ENCODE results near the gene LGALS7.

LGALS7 gene

DNA sequence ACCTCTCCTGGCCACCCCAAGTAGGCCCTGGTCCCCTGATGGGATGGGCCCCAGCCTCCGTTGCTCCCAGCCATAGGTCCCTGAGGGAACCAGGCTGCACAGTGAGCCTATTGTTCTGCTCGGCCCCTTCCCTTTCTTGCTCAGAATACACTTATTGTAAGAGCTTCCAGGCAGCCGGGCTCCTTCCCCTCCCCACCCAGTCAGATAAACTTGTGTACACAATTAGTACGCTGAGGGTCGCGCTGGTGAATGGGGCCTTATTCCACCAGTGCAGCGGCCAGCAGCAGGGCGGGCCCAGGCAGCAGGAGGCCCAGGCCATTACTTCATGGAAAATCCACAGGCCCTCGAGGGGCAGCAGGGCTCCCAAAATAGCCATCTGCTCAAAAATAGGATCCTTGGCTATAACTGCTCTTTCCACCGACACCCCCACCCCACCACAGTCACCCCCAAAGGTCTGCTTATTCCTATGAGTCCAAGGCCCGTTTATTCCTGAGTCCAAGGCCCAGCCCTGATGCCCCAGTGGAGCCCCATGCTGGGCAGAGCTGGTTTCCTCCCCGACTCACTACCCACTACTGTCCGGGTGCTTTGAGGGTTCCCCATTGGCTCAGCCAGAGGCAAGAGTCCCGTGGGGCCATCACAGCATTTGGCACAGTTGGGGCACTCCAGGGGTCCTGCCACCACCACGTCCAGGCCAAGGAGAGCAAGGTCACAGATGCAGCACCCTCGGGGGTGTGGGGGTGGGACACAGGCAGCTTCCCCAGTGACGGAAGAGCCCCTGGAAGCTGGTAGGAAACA, 51.1 kb downstream of the LGALS7 start:
- Histone ChIP-seq H3K4me1 (ENCODE audit: insufficient read depth, low read length, poor library complexity, severe bottlenecking) (no peaks in the 10 kb centered on the region), H3K4me3 (ENCODE audit: low read length, poor library complexity, severe bottlenecking) (no peak overlapping the region), H3K27me3 (ENCODE audit: insufficient read depth, low read length, poor library complexity, severe bottlenecking) (no peaks in the 10 kb centered on the region), H3K9me2 (replicated peaks; ENCODE audit: low read depth, low read length) (no peaks in the 10 kb centered on the region), H2AFZ (ENCODE audit: low read length) (no peak overlapping the region), H3K9me3 (ENCODE audit: insufficient read depth, low read depth, low read length) (no peaks in the 10 kb centered on the region), H3K9ac (ENCODE audit: low read depth, low read length, poor library complexity, severe bottlenecking) (no peak overlapping the region), H3K79me2 (ENCODE audit: insufficient read depth, low read length) (no peaks in the 10 kb centered on the region), H3F3A (ENCODE audit: low read depth) (no peaks in the 10 kb centered on the region), H3K4me2 (ENCODE audit: low read depth, low read length, poor library complexity, severe bottlenecking) (no peak overlapping the region), H4K20me1 (ENCODE audit: insufficient read depth, low read length, poor library complexity, severe bottlenecking) (no peaks in the 10 kb centered on the region), H3K36me3 (ENCODE audit: insufficient read depth, low read length) (peaks cover 96% of the 10 kb centered on the region; the same call in 1 of the 2 replicates)
- TF ChIP-seq, protein P1, sequence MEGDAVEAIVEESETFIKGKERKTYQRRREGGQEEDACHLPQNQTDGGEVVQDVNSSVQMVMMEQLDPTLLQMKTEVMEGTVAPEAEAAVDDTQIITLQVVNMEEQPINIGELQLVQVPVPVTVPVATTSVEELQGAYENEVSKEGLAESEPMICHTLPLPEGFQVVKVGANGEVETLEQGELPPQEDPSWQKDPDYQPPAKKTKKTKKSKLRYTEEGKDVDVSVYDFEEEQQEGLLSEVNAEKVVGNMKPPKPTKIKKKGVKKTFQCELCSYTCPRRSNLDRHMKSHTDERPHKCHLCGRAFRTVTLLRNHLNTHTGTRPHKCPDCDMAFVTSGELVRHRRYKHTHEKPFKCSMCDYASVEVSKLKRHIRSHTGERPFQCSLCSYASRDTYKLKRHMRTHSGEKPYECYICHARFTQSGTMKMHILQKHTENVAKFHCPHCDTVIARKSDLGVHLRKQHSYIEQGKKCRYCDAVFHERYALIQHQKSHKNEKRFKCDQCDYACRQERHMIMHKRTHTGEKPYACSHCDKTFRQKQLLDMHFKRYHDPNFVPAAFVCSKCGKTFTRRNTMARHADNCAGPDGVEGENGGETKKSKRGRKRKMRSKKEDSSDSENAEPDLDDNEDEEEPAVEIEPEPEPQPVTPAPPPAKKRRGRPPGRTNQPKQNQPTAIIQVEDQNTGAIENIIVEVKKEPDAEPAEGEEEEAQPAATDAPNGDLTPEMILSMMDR (conservative IDR thresholded peaks at IDR 0.05; ENCODE audit: low read length) = no peak
- TF ChIP-seq EZH2phosphoT487 (IDR thresholded peaks at IDR 0.05; ENCODE audit: borderline replicate concordance) = no peak

DNA sequence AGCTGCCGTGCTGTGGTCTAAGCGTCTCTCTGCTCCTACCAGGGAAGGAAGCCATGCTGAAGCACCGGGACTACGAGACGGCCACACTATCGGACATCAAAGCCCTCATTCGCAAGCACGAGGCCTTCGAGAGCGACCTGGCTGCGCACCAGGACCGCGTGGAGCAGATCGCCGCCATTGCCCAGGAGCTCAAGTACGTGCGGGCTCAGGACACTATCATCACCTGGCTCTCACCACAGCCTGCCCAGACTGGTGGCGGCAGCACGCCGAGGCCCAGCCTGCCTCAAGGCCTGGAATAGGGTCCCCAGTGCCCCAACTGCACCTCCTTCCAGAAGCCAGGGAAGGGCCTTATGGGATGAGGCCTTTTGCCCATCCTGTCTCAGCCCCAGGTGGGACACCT, 51.8 kb downstream of the LGALS7 start:
- H4K20me1 ChIP-seq (ENCODE audit: insufficient read depth, low read length, poor library complexity, severe bottlenecking) = no peaks in the 10 kb centered on the region
- H3K9me2 ChIP-seq (replicated peaks; ENCODE audit: low read depth, low read length) = no peaks in the 10 kb centered on the region
- TF ChIP-seq, protein P1 (conservative IDR thresholded peaks at IDR 0.05; ENCODE audit: low read length) = no peak
- no peak for TF ChIP-seq EZH2phosphoT487 (IDR thresholded peaks at IDR 0.05; ENCODE audit: borderline replicate concordance)
- no peaks in the 10 kb centered on the region for H3K79me2 ChIP-seq (ENCODE audit: insufficient read depth, low read length)
- no peak overlapping the region for H2AFZ ChIP-seq (ENCODE audit: low read length)
- no peaks in the 10 kb centered on the region for H3K4me1 ChIP-seq (ENCODE audit: insufficient read depth, low read length, poor library complexity, severe bottlenecking)
- no peaks in the 10 kb centered on the region for H3K27me3 ChIP-seq (ENCODE audit: insufficient read depth, low read length, poor library complexity, severe bottlenecking)
- H3K9ac ChIP-seq (ENCODE audit: low read depth, low read length, poor library complexity, severe bottlenecking) = no peak overlapping the region
- peaks cover 96% of the 10 kb centered on the region; the same call in 1 of the 2 replicates for H3K36me3 ChIP-seq (ENCODE audit: insufficient read depth, low read length)
- no peak overlapping the region for H3K4me3 ChIP-seq (ENCODE audit: low read length, poor library complexity, severe bottlenecking)
- no peak overlapping the region for H3K4me2 ChIP-seq (ENCODE audit: low read depth, low read length, poor library complexity, severe bottlenecking)
- no peaks in the 10 kb centered on the region for H3K9me3 ChIP-seq (ENCODE audit: insufficient read depth, low read depth, low read length)
- H3F3A ChIP-seq (ENCODE audit: low read depth) = no peaks in the 10 kb centered on the region

Measured in Loucy (cell line).